ENCODE results near the gene SMPD1.

Gene SMPD1

GRCh38 chr11:6417907-6418556 is 27.8 kb downstream of the SMPD1 start:
- DNase-seq = no peak

- no peak for DNase-seq
Measured at GRCh38 chr11:6418557-6419008, 28.3 kb downstream of the SMPD1 start.

- no peak for DNase-seq
Measured at GRCh38 chr11:6419009-6419631, 28.8 kb downstream of the SMPD1 start, which contains the start of gene APBB1. Gene APBB1, minus strand, starts transcription at chr11:6419094. Its CDS starts 7,747 bp downstream, at chr11:6411347.

GRCh38 chr11:6420677-6421076 is 30.4 kb downstream of the SMPD1 start:
- DNase-seq = no peak

GRCh38 chr11:6427516-6427915 is 37.2 kb downstream of the SMPD1 start:
- no peak for DNase-seq

- DNase-seq = no peak
Measured at GRCh38 chr11:6431861-6432260, 41.6 kb downstream of the SMPD1 start.

GRCh38 chr11:6433998-6434660 is 43.9 kb downstream of the SMPD1 start:
- peak; percentile 37 for DNase-seq

GRCh38 chr11:6437423-6437822 is 47.1 kb downstream of the SMPD1 start:
- DNase-seq = no peak

GRCh38 chr11:6437993-6438392 is 47.7 kb downstream of the SMPD1 start:
- DNase-seq = no peak

GRCh38 chr11:6438979-6439571 is 48.8 kb downstream of the SMPD1 start:
- peak; percentile 14 for DNase-seq

- no peak for DNase-seq
Measured at GRCh38 chr11:6440906-6441358, 50.7 kb downstream of the SMPD1 start, which contains the start of gene HPX. Gene HPX, minus strand, starts transcription at chr11:6440987. Its CDS starts 24 bp downstream, at chr11:6440963.

- no peak for DNase-seq
Measured at GRCh38 chr11:6442441-6442840, 52.2 kb downstream of the SMPD1 start.

- DNase-seq = no peak
Measured at GRCh38 chr11:6443269-6444003, 53.2 kb downstream of the SMPD1 start.
